T-helper 9 cell (primary cell): ENCODE measurements around the gene STX18.
"Not testable (repeated sequence)": the region's sequence is repeated elsewhere in the genome, so short reads cannot be mapped to it uniquely, and the experiment has no call there.

ENCODE experiments used
- DNase-seq: peaks from one replicate; pipeline ENCODE4 v3.0.0-alpha.2; 2020

STX18 gene

GRCh38 chr4:4507403-4507802 lies 34.4 kb downstream of the STX18 start:
- DNase-seq: no peak

- no peak for DNase-seq
These were observed 34.9 kb downstream of the STX18 start for GRCh38 chr4:4506961-4507360.

GRCh38 chr4:4505211-4505610 lies 36.6 kb downstream of the STX18 start:
- DNase-seq: not testable (repeated sequence)

DNA sequence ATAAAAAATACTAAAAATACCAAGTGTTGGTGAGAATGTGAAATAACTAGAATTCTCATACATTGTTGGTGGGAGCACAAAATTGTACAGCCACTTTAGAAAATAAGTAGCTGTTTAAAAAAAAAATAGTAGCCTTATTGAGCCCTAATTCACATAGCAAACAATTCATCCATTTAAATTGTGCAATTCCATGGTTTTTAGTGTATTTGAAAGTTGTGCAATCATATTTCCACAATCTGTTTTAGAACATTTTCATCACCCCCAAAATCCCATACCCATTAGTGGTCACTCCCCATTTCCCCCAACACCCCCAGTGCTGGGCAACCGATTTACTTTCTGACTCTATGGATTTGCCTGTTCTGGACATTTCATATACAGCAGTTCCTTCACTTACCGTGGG lies 37.1 kb downstream of the STX18 start:
- DNase-seq: no peak

DNA sequence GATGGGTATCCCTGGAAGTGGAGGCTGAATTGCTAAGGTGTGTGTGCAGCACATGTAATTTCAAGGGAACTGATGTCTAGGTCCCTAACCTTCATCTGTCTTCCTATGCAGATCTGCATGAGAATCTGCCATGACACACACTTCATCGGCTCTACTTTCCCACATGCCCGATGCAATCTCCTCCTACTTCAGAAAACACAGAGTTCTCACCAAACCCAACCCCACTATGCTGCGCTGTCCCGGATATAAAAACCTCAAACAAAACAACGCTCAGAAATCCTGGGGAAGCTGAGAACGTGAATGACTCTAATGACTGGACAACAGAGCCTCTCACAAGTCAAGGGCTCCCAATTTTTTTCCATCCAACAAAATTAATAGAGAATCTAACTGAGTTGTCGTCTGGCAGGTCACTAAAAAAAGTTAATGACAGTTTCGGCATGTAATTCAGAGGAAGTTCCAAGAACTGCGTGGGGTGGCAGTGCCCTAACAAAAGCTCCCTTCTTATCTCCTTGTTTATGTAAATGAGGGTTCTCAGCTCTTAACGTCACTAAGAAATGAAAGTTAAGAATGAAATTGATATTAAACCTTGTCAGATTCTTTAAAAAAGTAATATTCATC lies 39.0 kb downstream of the STX18 start:
- no peak for DNase-seq

DNA sequence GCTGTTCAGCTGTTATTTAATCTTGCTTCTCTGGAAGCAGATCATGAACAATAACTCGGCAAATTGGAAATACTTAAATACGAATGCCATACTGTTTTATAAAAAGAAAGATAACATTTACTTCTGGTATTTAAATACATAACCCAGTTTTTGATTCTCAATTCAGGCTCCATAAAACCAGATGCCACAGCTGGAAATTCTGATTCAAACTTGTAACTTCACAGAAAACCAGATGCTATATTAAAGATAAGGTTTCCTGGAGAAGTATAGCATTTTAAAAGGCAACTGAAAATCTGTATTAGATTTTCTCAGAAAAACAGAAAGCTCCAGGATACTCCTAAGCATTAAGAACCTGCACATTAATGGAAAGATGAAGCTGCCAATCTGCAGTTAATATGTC lies 40.2 kb downstream of the STX18 start:
- DNase-seq: no peak

- DNase-seq: no peak
These were observed 42.3 kb downstream of the STX18 start for GRCh38 chr4:4499438-4500123.

DNA sequence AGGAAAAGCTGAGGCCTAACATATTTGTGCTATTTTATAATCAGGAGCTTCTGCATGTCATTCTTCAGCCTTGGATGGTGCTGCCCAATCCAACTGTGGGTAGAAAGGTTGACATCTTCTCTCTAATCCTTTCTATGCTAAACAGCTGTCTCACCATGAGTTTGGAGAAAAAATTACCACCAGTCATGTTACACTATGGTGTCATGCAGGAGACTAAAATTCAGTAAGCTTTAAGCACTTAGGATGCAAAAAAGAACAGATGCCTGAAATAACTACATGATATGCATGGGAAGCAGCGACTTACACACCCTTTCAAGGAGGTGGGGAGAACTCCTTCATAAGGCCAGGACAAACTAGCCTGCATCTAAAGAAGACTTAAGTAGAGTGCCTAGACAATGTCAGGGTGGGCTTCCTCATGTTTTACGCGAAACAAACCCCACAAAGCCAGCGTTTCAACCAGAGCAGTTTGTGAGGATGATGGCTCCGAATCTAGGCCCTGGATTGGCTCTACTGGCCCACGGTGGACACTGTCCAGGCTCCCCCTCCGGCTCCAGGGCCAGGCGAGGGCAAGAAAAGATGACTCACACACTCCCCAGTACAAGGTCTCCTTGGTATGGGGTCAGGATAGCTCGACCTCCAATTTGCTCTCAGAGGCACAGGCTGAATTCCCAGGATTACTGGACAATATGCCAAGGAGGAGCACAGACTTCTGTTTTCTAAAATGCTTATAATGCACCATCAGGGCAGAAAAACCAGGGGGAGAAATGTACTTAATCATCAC lies 45.1 kb downstream of the STX18 start:
- DNase-seq: no peak

DNA sequence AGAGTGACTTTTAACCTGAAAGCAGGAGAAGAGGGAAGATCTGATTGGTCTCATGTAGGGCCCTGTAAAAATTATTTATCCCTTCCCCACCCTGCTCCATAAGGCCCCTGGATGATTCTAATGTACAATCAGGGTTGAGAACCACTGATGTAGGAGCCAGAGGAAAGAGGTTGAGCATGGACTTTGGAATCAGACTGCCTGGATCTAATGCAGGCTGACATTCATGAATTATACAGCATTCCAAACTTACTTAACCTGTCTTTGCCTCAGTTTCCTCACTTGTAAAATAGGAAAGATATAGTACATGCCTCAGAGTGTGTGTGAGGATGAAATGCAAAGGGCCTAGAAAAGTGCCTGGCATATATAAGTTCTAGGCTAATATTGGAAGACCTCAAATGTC lies 47.0 kb downstream of the STX18 start:
- DNase-seq: no peak

- no peak for DNase-seq
These were observed 49.5 kb downstream of the STX18 start for GRCh38 chr4:4492161-4492847.

DNA sequence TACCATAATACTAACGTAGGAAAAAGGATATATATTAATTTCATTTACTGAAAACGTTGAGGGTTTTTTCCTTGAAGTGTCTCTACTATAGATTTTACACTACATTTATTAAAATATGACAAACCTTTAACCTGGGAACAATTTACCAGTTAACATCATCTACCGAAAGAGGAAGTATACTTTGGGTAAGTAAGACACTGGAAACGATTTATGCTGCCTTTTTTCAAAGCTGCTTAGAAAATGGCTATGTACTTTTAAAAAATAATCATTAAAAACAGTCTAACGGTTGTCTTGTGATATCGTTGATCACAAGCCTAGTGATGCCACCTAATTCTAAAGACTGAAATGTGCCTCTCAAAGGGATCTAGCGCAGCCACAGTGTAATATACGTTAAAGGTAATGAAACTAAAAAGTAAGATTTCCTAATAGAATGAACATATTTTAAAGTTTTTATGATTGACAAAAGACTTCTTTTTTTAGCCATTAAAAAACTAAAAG lies 50.4 kb downstream of the STX18 start:
- DNase-seq: no peak

GRCh38 chr4:4490816-4491215 lies 51.0 kb downstream of the STX18 start:
- DNase-seq: no peak

DNA sequence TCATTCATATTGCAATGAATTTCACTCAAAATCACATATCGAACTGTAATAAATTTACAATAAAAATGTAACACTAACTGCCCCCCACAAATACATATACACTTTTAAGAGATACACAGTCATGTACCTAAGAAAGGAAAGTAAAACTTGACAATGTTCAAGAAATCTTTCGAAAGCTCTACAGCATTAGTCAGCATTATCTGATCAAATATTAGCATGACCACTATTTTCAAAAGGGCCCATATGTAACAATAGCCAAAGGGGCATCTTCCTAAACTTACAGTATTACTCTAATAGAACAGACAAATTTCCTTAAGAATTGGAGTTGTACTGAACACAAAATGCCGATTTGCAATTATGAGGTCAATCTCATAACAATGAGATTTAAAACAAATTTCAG lies 51.8 kb downstream of the STX18 start:
- DNase-seq: no peak

GRCh38 chr4:4488405-4489404 lies 53.1 kb downstream of the STX18 start:
- peak; percentile 57 for DNase-seq

DNA sequence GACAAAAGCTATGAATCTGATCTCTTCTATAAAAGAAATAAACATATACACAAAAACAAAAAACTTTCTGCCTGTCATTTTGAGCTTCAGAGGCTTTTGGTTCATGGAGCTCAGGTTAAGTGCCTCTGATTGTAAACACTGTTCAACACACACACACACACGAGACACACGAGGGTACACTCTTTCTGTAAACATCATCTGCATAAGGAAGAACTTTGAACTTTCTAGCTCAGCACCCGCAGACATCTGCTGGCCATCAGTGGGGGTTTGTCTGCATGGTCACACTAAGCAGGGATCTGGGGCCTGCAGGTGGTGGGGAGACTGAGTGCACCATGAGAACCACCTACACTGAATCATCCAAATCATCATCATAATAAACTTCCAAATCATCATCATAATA lies 54.9 kb downstream of the STX18 start:
- no peak for DNase-seq

GRCh38 chr4:4485806-4486205 lies 56.0 kb downstream of the STX18 start:
- no peak for DNase-seq

DNA sequence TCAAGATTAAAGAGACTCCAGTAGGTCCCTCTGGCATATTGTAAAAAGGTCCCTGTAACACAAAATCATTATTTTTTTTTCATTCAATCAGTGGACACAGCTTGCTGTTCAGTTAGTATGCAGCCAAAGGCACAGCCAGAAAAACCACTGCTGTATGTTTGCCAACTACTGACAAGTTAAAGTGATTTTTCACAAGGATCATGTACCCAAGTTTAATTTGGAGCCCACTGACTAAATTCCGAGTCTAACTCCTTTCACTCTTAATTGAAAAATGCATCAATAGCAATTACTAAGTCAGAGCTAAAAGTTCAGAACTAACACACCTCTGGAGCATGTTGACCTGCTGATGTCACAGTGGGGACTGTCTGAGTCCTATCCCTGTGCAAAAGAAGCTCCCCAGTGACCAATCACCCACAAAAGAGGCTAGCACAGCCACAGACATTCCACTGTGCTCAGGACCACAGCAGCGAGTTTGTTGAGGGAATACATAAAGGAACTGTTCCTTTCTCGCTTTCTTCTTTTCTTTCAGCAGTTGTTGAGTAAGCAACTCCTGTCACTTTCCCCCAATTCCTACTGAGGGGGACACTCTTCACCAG lies 60.4 kb downstream of the STX18 start:
- no peak for DNase-seq

DNA sequence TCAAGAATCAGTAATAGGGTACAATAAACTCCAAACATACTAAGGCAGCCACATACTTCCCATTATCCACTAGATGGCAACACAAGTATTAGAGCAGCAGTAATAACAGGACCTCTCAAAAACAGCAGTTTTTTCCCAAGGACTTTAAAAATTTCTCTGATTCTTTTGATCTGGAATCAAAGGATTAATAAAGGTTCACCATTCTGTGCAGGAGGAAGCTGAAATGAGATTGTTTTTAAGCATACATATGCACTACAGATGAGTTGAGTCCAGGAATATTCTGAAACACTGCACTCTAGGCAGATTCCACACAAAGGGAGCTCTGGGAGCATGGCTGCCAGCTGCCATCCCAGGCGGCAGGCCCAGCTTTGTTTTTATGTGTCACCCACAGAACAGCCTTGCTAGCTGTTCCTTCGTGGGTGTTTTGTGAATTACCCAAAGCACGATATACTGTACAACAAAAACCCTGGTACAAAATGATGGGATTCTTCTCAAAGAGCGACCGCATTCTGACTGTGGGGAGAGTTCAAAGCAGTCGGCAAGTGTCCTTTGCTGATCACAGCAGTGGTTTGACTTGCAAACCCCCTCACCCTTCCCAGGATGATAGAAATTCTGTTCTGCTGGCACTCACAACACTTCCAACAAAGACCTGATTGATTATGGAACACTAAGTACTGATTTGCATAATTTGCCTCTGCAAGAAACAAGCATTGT lies 61.0 kb downstream of the STX18 start:
- DNase-seq: no peak

GRCh38 chr4:4480205-4480604 lies 61.6 kb downstream of the STX18 start:
- DNase-seq: no peak

DNA sequence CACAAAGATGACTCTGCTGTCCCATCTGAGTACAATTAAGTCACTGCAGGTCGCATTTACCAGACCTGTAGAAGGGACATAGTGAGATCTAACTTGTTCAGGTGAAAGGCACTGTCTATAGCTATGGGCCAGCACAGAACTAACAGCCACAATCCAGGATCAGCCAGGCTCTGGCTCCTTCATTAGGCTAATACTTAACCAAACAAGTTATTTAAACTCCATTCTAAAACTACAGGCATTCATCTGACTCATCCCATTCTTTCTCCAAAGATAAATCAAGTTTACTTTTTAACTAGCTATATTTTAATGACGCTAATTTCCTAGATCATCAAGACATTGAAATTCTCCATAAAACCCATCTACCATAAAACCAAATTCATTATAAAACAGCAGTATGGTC lies 62.5 kb downstream of the STX18 start:
- DNase-seq: no peak

GRCh38 chr4:4477796-4478195 lies 64.1 kb downstream of the STX18 start:
- no peak for DNase-seq
